H54 (cell line): Measurements from ENCODE around the gene PRRT1.

ENCODE experiments used
- DNase-seq: peaks from one replicate; pipeline ENCODE4 v3.0.0; 2011; ENCODE audit warnings: low spot score, mixed read lengths; ENCODE audit not compliant: insufficient read length
- FAIRE-seq: peaks from 3 replicates; lab custom pipeline; 2011; peaks lifted over from hg19 to GRCh38; lab: Jason Lieb, UNC
- POLR2A ChIP-seq: IDR thresholded peaks from 2 replicates; pipeline ENCODE4 v1.6.1; 2011; ENCODE audit warnings: low read depth, mild to moderate bottlenecking, low read length

Gene PRRT1

DNA sequence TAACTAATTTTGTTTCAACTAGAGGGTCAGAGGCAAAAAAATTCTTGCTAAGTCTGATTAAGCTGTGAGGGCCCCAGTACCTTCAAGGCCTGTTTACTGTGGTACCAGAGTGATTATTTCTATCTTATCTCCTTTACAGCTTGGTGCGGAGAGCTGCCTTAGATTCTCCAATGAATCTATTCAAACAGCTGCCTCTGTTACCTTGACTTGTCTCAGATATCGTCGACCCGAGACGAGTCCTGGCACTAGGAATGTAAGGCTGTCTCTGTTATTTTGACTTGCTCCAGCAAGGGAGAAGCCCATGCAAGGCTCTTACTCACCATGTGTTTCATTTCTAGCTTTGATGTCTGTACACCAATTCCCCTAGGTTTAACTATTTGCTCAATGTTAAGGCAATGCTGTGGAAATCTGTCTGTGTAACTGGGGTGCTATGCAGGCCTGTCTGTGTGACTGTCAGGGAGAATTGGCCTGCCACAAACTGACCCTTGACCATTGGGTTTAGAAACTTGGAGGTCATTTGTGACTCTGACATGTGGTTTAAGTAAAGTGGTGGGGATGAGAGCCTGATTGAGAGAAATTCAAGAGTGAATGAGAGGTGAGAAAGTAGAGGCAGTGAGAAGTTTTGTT is 11.2 kb downstream of the PRRT1 start:
- no peak for TF ChIP-seq POLR2A
- FAIRE-seq (no peak), DNase-seq (no peak)

DNA sequence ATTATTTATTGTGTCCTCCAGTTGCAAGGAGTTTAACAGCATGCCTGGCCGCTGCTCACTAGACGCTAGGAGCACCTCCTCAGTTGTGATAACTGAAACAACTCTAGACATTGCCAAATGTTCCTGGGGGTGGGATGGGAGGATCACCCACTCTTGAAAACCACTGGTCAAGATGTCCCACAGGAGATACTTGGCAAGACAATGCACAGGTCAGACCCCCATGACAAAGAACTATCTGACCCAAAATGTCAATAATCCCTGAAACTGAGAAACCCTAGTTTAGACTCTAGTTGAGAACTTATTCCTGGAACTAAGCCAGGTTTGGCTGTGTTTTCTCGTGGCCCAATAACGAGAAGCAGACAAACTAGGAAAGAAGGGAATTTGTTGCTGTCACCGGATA is 12.1 kb downstream of the PRRT1 start:
- FAIRE-seq (no peak), DNase-seq (no peak)
- no peak for TF ChIP-seq POLR2A

DNA sequence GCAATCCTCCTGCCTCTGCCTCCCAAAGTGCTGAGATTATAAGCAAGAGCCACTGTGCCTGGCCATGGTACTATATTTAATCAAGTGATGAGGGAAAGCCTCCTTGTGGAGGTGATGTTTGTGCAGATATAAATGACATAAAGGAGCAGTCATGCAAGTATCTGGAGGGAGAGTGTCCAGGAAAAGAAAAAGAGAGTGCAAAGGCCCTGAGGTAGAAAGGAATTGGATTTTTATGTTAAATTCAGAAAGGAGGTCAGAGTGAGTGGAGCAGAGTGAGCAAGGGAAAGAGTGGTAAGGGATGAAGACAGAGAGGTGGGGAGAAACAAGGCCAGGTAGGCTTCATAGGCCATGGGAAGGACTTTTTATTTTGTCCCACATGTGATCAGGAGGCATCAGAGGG is 14.3 kb downstream of the PRRT1 start:
- no peak for DNase-seq
- no peak for TF ChIP-seq POLR2A
- no peak for FAIRE-seq

DNA sequence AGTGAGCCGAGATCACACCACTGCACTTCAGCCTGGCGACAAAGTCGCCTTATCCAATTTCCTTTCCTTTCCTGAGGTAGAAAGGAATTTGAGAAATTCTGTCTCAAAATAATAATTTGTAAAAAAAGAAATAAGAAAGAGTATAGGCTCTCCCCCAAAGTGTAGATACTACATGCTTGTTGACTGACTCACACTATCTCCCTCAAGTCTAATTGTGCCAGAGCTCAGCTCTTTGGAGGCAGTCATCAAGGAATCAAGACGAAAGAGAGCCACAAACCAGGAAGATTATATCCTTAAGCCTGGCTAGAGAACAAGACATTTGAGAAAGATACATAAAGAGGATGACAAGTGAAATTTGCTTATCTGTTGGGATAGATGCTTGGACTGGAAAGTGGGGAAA is 18.0 kb downstream of the PRRT1 start:
- FAIRE-seq, result no peak

DNA sequence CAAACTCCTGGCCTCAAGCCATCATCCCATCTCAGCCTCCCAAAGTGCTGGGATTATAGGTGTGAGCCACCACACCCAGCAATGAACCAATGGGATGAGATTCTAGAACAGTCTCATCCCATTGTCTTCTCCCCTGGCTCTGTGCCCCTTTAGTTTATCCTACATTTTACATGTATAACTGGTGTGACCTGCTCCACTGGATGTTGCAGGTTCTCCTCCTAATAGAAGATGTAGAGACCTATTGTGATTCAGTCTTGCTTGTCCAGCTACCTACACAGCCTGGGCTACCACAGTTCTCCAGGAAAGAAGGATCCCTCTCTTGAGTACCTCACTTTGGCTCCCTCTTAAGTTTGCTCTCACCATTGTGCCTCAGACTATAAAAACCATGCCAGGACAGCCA is 19.6 kb downstream of the PRRT1 start:
- DNase-seq, result no peak
- no peak for FAIRE-seq
- TF ChIP-seq POLR2A, result no peak

More for the DNA sequence above, 18.0 kb downstream of the PRRT1 start:
- TF ChIP-seq POLR2A, result no peak
- no peak for DNase-seq

DNA sequence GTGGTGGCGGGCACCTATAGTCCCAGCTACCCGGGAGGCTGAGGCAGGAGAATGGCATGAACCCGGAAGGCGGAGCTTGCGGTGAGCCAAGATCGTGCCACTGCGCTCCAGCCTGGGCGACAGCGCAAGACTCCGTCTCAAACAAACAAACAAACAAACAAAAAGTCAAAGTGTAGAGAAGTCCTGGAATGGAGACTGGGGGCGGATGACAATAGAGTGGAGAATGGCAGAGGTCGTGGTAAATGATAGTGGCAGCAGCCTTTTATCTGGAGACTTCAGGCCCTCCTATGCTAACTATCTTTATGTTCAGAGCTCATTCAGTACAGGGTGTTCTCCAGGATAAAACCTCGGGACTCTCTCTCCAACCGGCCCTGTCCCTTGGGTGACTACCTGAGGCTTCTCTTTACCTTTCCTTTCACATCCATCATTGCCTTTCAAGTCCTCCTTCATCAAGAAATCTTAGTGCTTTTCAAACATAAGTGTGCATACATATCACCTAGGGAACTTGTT is 20.2 kb downstream of the PRRT1 start:
- no peak for TF ChIP-seq POLR2A
- FAIRE-seq, result no peak
- DNase-seq, result no peak

DNA sequence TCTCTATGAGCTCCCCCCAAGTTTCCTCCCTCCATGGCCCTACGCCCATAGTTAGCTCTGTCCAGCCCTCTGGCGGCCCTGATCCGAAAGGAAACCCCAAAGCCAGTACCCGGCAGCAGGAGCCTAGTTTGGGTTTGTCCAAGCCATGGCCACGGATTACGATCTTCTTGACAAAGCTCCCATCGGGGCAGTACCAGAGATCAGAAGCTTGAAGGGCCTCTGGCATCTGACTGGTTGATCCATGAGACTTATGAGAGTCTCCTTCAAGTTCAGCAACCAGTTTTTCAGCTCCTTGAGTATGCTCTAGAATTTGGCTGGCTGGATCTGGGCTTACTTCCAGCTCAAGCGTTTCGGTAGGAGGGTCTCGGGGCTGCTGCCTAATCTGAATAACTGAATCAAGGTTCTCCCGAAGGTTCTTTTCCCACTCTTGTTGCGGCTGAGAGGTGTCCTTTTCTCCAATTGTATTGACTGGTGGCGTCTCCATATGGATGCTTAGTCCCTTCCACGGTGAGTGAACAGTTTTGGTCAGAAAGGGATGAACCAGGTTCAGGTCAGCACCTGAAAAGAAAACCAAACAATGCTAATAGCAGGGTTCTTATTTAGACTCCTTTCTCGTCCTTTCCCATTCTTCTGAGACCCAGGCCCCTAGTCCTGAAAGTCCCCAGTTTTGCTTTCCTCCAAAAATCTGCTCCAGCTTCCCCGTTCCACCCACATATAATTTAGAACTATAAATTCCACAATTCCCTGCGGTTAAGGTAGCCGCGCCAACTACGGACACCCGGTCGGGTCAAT is 22.2 kb downstream of the PRRT1 start:
- FAIRE-seq, result no peak
- no peak for TF ChIP-seq POLR2A
- DNase-seq, result no peak

DNA sequence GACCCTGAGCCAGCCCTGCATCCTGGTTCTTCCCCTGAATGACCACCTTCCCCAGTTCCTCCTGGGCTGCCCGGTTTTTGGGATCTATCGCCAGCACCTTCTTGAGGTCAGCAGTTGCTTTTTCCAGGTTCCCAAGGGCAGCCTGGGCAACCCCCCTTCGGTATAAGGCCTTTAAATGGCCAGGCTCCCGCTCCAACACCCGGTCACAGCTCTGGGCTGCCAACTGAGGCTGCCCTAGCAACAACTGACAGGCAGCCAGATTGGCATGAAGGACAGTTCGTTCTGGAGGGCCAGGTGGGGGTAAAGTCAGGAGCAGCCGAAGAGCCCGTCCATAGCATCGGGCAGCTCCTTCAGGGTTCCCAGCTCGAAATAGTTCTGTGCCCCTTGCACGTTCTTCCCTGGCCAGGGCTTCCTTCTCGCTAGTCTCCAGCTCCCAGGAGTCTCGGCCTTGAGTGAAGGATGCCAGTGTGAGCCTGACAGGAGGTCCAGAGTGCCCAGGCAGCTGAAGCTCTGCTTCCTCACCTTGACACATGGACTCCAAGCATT is 22.9 kb downstream of the PRRT1 start:
- no peak for TF ChIP-seq POLR2A
- DNase-seq, result no peak
- FAIRE-seq, result no peak

DNA sequence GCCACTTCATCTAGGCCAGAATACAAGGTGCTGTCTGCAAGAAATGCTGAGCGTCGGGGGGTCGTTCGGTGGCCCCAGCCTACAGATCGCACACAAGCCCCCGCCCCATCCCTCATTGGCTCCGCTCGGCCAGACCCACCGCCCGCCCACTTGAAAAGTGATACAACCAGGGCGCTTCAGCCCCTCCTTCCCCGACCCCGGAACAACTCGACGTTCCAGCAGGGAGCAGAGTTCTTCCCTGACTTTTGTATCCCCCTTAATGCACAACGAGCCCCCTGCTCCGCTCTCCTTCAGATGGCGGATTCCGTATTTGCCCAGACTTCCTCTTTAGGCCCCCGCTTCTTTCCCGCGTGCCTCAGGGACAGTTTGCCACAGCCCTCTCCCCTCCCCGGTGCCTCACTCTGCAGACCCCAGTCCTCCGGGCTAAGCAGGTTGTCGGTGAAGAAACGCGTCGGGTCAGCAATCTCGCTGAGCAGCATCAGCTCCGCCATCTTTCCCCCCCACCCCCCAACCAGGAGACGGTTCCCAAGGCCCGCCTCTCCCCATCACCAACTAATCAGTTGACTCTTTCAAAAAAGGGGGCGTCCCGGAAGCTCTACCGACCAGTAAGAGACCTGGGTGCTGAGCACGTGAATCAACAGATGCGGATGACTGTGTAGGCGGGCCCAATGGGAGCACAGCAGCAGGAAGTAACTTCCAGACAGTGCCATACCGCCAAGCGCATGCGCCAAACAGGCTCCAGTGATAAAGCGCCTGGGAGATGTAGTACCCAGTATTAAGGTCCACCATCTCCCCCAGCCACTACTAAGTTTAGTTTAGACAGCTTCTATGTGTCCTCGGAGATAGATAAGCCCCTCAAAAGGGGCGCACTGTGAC is 23.8 kb downstream of the PRRT1 start, which contains the start of gene ATF6B:
Gene ATF6B (minus strand): TSS at position 530 of the 876 bp plus-strand sequence. CDS start 39 bp downstream, at position 491.
- TF ChIP-seq POLR2A, result peak; percentile 53
- DNase-seq, result peak; percentile 97
- peak; percentile 38 for FAIRE-seq

DNA sequence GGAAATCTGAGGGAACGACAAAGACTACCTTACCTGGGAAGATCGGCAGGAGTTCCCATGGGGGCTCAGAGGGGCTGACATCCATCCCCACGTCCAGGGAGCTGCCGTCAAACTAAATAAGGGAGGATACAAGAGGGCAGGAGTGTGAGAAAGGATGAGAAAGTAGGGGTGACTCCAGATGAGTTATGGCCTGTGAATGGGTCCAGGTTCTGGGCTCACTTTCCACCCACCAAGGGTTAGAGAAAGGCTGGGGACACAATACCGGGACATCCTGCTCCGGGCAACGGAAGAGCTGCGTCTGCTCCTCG is 24.4 kb downstream of the PRRT1 start:
- DNase-seq (no peak), FAIRE-seq (no peak)
- no peak for TF ChIP-seq POLR2A

DNA sequence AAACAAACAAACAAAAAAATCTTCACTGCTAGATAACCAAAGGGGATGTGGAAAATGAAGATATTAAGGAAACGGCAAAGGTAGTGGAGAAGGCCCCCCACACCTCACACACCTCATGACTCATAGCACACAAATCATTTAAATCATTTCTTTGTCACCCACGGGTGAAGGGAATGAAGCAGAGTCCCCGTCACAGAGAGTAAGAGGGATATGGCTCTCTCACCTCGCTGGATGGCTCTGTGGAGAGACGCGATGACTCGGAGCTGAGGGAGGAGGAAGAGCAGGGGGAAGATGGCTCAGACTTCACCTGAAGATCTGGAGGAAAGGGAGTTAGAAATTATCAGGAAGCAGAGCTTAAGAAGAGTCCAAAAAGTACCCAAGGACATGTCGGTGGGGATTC is 24.9 kb downstream of the PRRT1 start:
- no peak for TF ChIP-seq POLR2A
- DNase-seq (no peak), FAIRE-seq (no peak)

DNA sequence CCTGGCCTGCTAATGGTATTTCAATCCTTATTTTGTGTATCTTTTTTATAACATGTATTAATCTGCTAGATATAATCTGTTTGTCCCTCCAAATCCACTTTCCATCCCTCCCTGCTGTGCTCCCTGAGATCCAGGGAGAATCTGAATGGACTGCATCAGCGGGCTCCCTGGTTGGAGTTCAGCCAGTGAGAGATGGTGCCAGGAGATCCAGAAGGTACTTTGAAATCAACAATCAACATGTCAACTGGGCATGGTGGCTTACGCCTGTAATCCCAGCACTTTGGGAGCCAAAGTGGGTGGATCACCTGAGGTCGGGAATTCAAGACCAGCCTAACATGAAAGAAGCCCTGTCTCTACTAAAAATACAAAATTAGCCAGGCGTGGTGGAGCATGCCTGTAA is 28.1 kb downstream of the PRRT1 start:
- FAIRE-seq, result no peak

DNA sequence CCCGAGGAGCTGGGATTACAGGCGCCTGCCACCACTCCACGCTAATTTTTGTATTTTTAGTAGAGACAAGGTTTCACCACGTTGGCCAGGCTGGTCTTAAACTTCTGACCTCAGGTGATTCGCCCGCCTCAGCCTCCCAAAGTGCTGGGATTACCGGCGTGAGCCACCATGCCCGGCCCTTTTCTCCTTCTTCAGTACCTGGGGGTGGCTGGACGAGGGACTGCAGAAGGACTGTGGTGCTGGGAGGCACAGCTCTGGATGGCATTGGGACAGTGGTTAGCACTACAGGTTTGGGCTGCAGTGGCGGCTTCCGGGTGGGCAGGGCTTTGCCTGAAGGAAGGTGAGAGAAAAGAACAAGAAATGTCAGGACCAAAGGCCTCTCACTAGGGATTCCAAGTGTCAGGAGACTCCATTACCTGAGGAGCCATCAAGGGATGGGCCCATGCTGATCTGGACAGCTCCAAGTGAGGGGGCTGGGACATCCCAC is 31.1 kb downstream of the PRRT1 start:
- DNase-seq (no peak), FAIRE-seq (no peak)
- no peak for TF ChIP-seq POLR2A

More for the DNA sequence above, 28.1 kb downstream of the PRRT1 start:
- no peak for DNase-seq
- TF ChIP-seq POLR2A, result no peak
